ENCODE data around the gene CENPW. TPM values are rescaled to one million over a fixed set of nuclear protein-coding genes. Genes with fewer than 3 reads are reported as not detected.

CENPW gene
- total RNA-seq, 2 experiments from 2014 or later, result 65.8 to 66.5 TPM

- ATAC-seq, result no peak
- Mint-ChIP-seq H3K4me1 (ENCODE audit: low read depth) (no peaks in the 10 kb centered on the region), H3K36me3 (ENCODE audit: low read depth) (no peaks in the 10 kb centered on the region), H3K27me3 (no peaks in the 10 kb centered on the region), H3K9me3 (peaks cover 32% of the 10 kb centered on the region), H3K27ac (no peak overlapping the region), H3K4me3 (no peak overlapping the region)
- intact Hi-C loops (cut with micrococcal nuclease), result no loop called here
- no peak for DNase-seq
- ChIA-PET CTCF (no interaction called here), POLR2A (no interaction called here)
- TF ChIP-seq, protein P1, sequence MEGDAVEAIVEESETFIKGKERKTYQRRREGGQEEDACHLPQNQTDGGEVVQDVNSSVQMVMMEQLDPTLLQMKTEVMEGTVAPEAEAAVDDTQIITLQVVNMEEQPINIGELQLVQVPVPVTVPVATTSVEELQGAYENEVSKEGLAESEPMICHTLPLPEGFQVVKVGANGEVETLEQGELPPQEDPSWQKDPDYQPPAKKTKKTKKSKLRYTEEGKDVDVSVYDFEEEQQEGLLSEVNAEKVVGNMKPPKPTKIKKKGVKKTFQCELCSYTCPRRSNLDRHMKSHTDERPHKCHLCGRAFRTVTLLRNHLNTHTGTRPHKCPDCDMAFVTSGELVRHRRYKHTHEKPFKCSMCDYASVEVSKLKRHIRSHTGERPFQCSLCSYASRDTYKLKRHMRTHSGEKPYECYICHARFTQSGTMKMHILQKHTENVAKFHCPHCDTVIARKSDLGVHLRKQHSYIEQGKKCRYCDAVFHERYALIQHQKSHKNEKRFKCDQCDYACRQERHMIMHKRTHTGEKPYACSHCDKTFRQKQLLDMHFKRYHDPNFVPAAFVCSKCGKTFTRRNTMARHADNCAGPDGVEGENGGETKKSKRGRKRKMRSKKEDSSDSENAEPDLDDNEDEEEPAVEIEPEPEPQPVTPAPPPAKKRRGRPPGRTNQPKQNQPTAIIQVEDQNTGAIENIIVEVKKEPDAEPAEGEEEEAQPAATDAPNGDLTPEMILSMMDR (IDR thresholded peaks at IDR 0.05), result no peak
Observed at GRCh38 chr6:126385536-126385935, 45.6 kb downstream of the CENPW start.

DNA sequence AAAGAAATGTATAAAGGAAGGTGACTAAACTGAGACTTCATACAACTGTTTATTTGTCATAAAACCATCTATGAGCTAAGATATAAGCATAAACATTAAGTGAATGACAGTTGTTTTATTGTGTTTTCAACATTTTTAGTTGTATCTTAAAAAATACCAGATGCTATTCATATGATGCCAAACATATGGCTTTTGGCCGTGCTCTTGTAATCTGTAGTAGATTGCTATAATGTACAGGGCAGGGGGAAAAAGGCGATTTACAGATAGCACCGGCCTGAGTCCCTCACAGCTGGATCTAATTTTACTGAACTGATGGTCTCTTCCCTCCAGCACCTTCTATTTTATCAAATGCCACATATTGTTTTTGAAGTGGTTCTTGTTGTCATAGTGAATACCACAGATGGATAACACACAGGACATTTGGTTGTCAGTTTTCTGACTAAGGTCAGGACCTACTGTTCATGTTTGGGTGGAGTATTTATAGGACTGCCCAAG, 48.2 kb downstream of the CENPW start:
- intact Hi-C loops (cut with micrococcal nuclease), result no loop called here
- ATAC-seq (no peak), DNase-seq (no peak)
- Mint-ChIP-seq H3K36me3 (ENCODE audit: low read depth) (no peaks in the 10 kb centered on the region), H3K27ac (no peak overlapping the region), H3K27me3 (no peaks in the 10 kb centered on the region), H3K4me1 (ENCODE audit: low read depth) (no peaks in the 10 kb centered on the region), H3K4me3 (no peak overlapping the region), H3K9me3 (peaks cover 16% of the 10 kb centered on the region)
- TF ChIP-seq, protein P1 (IDR thresholded peaks at IDR 0.05), result no peak
- ChIA-PET POLR2A (no interaction called here), CTCF (no interaction called here)

- DNase-seq (no peak), ATAC-seq (no peak)
- Mint-ChIP-seq H3K27me3 (peaks cover 3% of the 10 kb centered on the region), H3K36me3 (ENCODE audit: low read depth) (no peaks in the 10 kb centered on the region), H3K4me1 (ENCODE audit: low read depth) (no peaks in the 10 kb centered on the region), H3K9me3 (no peaks in the 10 kb centered on the region), H3K4me3 (no peak overlapping the region), H3K27ac (no peak overlapping the region)
- ChIA-PET POLR2A (no interaction called here), CTCF (no interaction called here)
- TF ChIP-seq, protein P1 (IDR thresholded peaks at IDR 0.05), result no peak
- intact Hi-C loops (cut with micrococcal nuclease), result no loop called here
Observed at GRCh38 chr6:126396131-126396530, 56.2 kb downstream of the CENPW start.
